Measurements from ENCODE around the gene ABT1.

DNA sequence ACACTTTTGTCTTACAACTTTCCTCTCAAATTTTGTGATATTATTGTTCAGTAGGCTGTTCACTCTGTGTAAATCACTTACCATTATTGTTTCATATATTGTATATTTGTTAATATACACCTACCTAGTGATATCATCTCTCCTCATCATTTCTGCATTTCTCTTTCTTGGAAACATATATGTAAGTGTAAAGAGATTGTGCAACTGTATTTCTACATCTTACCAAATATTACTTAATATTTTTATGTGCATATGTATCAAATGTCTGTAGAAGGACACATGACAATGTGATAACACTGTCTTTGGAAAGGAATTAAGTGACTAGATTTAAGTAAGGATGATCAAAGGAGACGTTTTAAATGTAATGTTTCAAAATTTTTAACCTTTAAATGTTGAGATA lies 32.6 kb downstream of the ABT1 start:
- TF ChIP-seq, protein P1, sequence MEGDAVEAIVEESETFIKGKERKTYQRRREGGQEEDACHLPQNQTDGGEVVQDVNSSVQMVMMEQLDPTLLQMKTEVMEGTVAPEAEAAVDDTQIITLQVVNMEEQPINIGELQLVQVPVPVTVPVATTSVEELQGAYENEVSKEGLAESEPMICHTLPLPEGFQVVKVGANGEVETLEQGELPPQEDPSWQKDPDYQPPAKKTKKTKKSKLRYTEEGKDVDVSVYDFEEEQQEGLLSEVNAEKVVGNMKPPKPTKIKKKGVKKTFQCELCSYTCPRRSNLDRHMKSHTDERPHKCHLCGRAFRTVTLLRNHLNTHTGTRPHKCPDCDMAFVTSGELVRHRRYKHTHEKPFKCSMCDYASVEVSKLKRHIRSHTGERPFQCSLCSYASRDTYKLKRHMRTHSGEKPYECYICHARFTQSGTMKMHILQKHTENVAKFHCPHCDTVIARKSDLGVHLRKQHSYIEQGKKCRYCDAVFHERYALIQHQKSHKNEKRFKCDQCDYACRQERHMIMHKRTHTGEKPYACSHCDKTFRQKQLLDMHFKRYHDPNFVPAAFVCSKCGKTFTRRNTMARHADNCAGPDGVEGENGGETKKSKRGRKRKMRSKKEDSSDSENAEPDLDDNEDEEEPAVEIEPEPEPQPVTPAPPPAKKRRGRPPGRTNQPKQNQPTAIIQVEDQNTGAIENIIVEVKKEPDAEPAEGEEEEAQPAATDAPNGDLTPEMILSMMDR (IDR thresholded peaks at IDR 0.05; ENCODE audit: control extremely low read depth in 1 of 3, insufficient read depth in 1 of 3, low read depth in 1 of 3, low read length in 3 of 3) = no peak
- TF ChIP-seq POLR2AphosphoS5 (IDR thresholded peaks at IDR 0.05; ENCODE audit: low read depth, low read length) (no peak), TAF1 (IDR thresholded peaks at IDR 0.05; ENCODE audit: low read depth, low read length) (no peak)
